SU-DHL-6 (cell line): ENCODE measurements around the gene BRAT1.

Experiments used
- CTCF ChIP-seq: fragments of 200-600 bp; sonication (generic); IDR thresholded peaks from one replicate; pipeline ENCODE4 v1.5.1; 2017; ENCODE audit warnings: antibody characterized with exemption, mild to moderate bottlenecking, low read length, moderate library complexity; ENCODE audit not compliant: insufficient read depth, poor library complexity, severe bottlenecking
- EZH2phosphoT487 ChIP-seq: fragments of 200-600 bp; sonication (generic), shearing (Covaris generic); conservative IDR thresholded peaks from 2 replicates; pipeline ENCODE4 v1.6.1; 2018; ENCODE audit warnings: mild to moderate bottlenecking, antibody characterized with exemption, low read length, moderate library complexity, mixed read lengths

GRCh38 chr7:2492038-2492437 lies 63.3 kb downstream of the BRAT1 start:
- TF ChIP-seq CTCF, result no peak
- no peak for TF ChIP-seq EZH2phosphoT487
